ENCODE data around the gene OR5K4.

OR5K4 gene

DNA sequence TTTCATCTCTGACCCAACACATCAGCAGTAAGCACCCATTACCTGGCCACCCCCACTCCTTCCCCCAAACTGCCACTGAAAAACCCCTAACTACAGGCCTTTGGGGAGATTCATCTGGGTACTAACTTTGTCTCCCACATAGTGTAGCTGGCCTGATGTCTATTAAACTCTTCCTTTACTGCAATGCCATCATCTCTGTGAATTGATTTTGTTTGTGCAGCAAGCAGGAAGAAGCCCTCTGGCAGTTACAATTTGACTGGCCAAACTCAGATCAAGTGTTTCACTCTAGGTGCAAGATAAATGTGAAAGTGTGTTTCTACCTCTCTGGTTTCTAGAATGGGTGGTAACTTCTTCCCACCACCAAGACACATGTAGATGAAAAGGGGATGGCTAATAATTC is 26.7 kb upstream of the OR5K4 start:
- DNase-seq (ENCODE audit: low read depth), result no peak
- TF ChIP-seq, protein P1, sequence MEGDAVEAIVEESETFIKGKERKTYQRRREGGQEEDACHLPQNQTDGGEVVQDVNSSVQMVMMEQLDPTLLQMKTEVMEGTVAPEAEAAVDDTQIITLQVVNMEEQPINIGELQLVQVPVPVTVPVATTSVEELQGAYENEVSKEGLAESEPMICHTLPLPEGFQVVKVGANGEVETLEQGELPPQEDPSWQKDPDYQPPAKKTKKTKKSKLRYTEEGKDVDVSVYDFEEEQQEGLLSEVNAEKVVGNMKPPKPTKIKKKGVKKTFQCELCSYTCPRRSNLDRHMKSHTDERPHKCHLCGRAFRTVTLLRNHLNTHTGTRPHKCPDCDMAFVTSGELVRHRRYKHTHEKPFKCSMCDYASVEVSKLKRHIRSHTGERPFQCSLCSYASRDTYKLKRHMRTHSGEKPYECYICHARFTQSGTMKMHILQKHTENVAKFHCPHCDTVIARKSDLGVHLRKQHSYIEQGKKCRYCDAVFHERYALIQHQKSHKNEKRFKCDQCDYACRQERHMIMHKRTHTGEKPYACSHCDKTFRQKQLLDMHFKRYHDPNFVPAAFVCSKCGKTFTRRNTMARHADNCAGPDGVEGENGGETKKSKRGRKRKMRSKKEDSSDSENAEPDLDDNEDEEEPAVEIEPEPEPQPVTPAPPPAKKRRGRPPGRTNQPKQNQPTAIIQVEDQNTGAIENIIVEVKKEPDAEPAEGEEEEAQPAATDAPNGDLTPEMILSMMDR (IDR thresholded peaks at IDR 0.05; ENCODE audit: control insufficient read depth, insufficient read depth, low read depth, low read length, missing control alignments), result no peak
- no peak overlapping the region for H3K4me3 ChIP-seq (ENCODE audit: control insufficient read depth, low read depth, low read length)

- TF ChIP-seq, protein P1 (IDR thresholded peaks at IDR 0.05; ENCODE audit: control insufficient read depth, insufficient read depth, low read depth, low read length, missing control alignments), result no peak
- no peak overlapping the region for H3K4me3 ChIP-seq (ENCODE audit: control insufficient read depth, low read depth, low read length)
- no peak for DNase-seq (ENCODE audit: low read depth)
Measured at GRCh38 chr3:98328933-98329332, 24.7 kb upstream of the OR5K4 start.

- H3K4me3 ChIP-seq (ENCODE audit: control insufficient read depth, low read depth, low read length), result no peak overlapping the region
- TF ChIP-seq, protein P1 (IDR thresholded peaks at IDR 0.05; ENCODE audit: control insufficient read depth, insufficient read depth, low read depth, low read length, missing control alignments), result peak; percentile 77
- peak; percentile 11 for DNase-seq (ENCODE audit: low read depth)
Measured at GRCh38 chr3:98329392-98330124, 24.1 kb upstream of the OR5K4 start.

DNA sequence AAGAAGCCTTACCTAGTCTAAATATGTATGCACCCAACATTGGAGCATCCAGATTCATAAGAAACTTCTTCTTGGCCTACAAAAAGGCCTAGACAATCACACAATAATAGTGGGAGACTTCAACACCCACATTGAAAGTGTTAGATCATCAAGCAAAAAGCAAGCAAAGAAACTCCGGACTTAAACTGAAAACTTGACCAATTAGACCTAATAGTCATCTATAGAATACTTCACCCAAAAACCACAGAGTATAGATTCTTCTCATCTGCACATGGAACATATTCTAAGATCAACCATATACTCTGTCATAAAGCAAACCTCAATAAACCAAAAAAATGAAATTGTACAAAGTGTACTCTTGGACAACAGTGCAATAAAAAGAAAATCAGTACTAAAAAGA is 22.3 kb upstream of the OR5K4 start:
- no peak overlapping the region for H3K4me3 ChIP-seq (ENCODE audit: control insufficient read depth, low read depth, low read length)
- DNase-seq (ENCODE audit: low read depth), result no peak
- TF ChIP-seq, protein P1 (IDR thresholded peaks at IDR 0.05; ENCODE audit: control insufficient read depth, insufficient read depth, low read depth, low read length, missing control alignments), result no peak

- H3K4me3 ChIP-seq (ENCODE audit: control insufficient read depth, low read depth, low read length), result no peak overlapping the region
- DNase-seq (ENCODE audit: low read depth), result no peak
- TF ChIP-seq, protein P1 (IDR thresholded peaks at IDR 0.05; ENCODE audit: control insufficient read depth, insufficient read depth, low read depth, low read length, missing control alignments), result no peak
Measured at GRCh38 chr3:98333989-98334606, 19.6 kb upstream of the OR5K4 start.

DNA sequence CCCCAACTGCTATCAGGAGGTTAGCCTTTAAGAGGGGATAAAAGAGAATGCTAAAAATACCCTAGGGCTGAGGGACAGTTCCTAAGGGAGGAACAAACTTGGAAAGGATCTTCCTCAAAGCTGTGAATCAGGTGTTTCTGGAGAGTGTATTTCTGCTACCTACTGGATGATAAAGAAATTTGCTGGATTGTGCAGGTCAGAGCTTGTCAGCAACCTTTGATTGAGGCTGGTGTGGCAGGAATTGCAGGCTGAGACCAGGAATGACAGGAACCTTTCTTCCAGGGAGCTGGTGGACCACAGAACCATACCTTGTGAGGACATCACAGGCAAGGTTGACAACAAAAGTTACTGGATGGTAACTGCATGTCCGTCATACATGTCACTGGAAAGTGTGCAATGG is 14.6 kb upstream of the OR5K4 start:
- TF ChIP-seq, protein P1 (IDR thresholded peaks at IDR 0.05; ENCODE audit: control insufficient read depth, insufficient read depth, low read depth, low read length, missing control alignments), result no peak
- no peak for DNase-seq (ENCODE audit: low read depth)
- H3K4me3 ChIP-seq (ENCODE audit: control insufficient read depth, low read depth, low read length), result no peak overlapping the region

All from AG09309 (cell line).